ENCODE data around the gene ISG20.

Gene ISG20

DNA sequence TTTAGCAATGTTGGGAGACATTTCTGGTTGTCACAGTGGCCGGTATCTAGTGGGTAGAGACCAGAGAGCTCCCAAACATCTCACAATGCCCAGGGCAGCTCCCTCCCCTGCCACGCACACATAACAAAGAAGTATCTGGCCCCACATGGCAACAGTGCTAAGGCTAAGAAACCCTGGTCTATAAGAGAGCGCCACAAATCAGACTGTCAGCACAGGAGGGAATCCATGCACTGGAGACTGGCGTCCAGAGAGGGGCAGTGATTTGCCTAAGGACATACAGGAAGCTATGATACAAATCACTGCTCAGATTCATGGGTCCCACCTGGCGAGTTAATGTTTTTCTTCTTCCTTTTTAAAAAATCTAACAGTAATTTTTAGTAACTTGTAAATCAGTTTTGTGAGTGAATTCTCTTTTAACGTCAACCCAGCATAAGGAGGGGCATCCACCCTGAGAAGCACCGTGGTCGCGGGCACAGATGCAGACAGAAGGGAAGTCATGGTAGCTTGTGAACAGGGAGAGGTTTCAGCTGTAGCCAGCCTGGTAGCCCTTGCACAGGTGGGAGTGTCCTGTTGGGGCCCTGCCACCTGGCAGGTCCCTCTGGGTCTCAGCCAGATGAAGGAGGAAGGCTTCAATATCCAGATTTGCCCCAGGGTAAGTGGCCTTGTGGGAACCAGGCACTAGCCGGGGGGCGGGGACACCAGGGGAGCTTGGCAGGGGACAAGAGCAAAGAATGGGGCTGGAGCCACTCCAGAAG is 8.7 kb downstream of the ISG20 start:
- no peak overlapping the region for H2AFZ ChIP-seq (ENCODE audit: low read depth, low read length)
- peaks cover 22% of the 10 kb centered on the region for H3K4me1 ChIP-seq (ENCODE audit: low read length)
- H3K36me3 ChIP-seq (replicated peaks; ENCODE audit: low read depth, low read length): peaks cover 38% of the 10 kb centered on the region
- no peaks in the 10 kb centered on the region for H3K9me3 ChIP-seq (ENCODE audit: insufficient read depth, low read length)
- no peak overlapping the region for H3K4me3 ChIP-seq (ENCODE audit: low read length)
- no peaks in the 10 kb centered on the region for H3K27me3 ChIP-seq (ENCODE audit: low read depth, low read length)
- TF ChIP-seq, protein P1, sequence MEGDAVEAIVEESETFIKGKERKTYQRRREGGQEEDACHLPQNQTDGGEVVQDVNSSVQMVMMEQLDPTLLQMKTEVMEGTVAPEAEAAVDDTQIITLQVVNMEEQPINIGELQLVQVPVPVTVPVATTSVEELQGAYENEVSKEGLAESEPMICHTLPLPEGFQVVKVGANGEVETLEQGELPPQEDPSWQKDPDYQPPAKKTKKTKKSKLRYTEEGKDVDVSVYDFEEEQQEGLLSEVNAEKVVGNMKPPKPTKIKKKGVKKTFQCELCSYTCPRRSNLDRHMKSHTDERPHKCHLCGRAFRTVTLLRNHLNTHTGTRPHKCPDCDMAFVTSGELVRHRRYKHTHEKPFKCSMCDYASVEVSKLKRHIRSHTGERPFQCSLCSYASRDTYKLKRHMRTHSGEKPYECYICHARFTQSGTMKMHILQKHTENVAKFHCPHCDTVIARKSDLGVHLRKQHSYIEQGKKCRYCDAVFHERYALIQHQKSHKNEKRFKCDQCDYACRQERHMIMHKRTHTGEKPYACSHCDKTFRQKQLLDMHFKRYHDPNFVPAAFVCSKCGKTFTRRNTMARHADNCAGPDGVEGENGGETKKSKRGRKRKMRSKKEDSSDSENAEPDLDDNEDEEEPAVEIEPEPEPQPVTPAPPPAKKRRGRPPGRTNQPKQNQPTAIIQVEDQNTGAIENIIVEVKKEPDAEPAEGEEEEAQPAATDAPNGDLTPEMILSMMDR (IDR thresholded peaks at IDR 0.05; ENCODE audit: low read depth, low read length): no peak
- TF ChIP-seq EZH2phosphoT487 (IDR thresholded peaks at IDR 0.05; ENCODE audit: low read depth): no peak
- no peak overlapping the region for H3K4me2 ChIP-seq (ENCODE audit: low read length)
- H3K9ac ChIP-seq (ENCODE audit: low read length): no peak overlapping the region
- peaks cover under 1% of the 10 kb centered on the region for H3K79me2 ChIP-seq (ENCODE audit: low read length)
- no peaks in the 10 kb centered on the region for H4K20me1 ChIP-seq (ENCODE audit: insufficient read depth, low read length)
- H3K27ac ChIP-seq (ENCODE audit: low read length): no peak overlapping the region

GRCh38 chr15:88648357-88649214 is 9.8 kb downstream of the ISG20 start:
- TF ChIP-seq EZH2phosphoT487 (IDR thresholded peaks at IDR 0.05; ENCODE audit: low read depth): no peak
- TF ChIP-seq, protein P1 (IDR thresholded peaks at IDR 0.05; ENCODE audit: low read depth, low read length): no peak
- Histone ChIP-seq H3K79me2 (ENCODE audit: low read length) (no peaks in the 10 kb centered on the region), H3K4me2 (ENCODE audit: low read length) (no peak overlapping the region), H3K4me1 (ENCODE audit: low read length) (peaks cover 20% of the 10 kb centered on the region), H3K27me3 (ENCODE audit: low read depth, low read length) (no peaks in the 10 kb centered on the region), H3K4me3 (ENCODE audit: low read length) (no peak overlapping the region), H3K36me3 (replicated peaks; ENCODE audit: low read depth, low read length) (peaks cover 44% of the 10 kb centered on the region), H3K27ac (ENCODE audit: low read length) (no peak overlapping the region), H3K9ac (ENCODE audit: low read length) (no peak overlapping the region), H3K9me3 (ENCODE audit: insufficient read depth, low read length) (no peaks in the 10 kb centered on the region), H4K20me1 (ENCODE audit: insufficient read depth, low read length) (no peaks in the 10 kb centered on the region), H2AFZ (ENCODE audit: low read depth, low read length) (no peak overlapping the region)

GRCh38 chr15:88649286-88649733 is 10.5 kb downstream of the ISG20 start:
- TF ChIP-seq, protein P1 (IDR thresholded peaks at IDR 0.05; ENCODE audit: low read depth, low read length): no peak
- TF ChIP-seq EZH2phosphoT487 (IDR thresholded peaks at IDR 0.05; ENCODE audit: low read depth): no peak
- Histone ChIP-seq H3K27me3 (ENCODE audit: low read depth, low read length) (no peaks in the 10 kb centered on the region), H3K4me3 (ENCODE audit: low read length) (no peak overlapping the region), H3K36me3 (replicated peaks; ENCODE audit: low read depth, low read length) (peaks cover 41% of the 10 kb centered on the region), H3K79me2 (ENCODE audit: low read length) (no peaks in the 10 kb centered on the region), H2AFZ (ENCODE audit: low read depth, low read length) (no peak overlapping the region), H4K20me1 (ENCODE audit: insufficient read depth, low read length) (no peaks in the 10 kb centered on the region), H3K9me3 (ENCODE audit: insufficient read depth, low read length) (no peaks in the 10 kb centered on the region), H3K9ac (ENCODE audit: low read length) (no peak overlapping the region), H3K4me2 (ENCODE audit: low read length) (no peak overlapping the region), H3K4me1 (ENCODE audit: low read length) (peaks cover 20% of the 10 kb centered on the region), H3K27ac (ENCODE audit: low read length) (no peak overlapping the region)
